Measurements from ENCODE around the gene KRTAP19-4. TPM values are rescaled to one million over a fixed set of nuclear protein-coding genes. Genes with fewer than 3 reads are reported as not detected.

KRTAP19-4 gene
- total and polyA plus RNA-seq, 2 experiments from 2014 or later: not detected

GRCh38 chr21:30468900-30469714 is 27.9 kb downstream of the KRTAP19-4 start:
- Histone ChIP-seq H3F3A (ENCODE audit: insufficient read depth) (no peaks in the 10 kb centered on the region), H3K27ac (no peak overlapping the region), H3K27me3 (replicated peaks; ENCODE audit: insufficient read depth) (no peaks in the 10 kb centered on the region), H2AFZ (no peak overlapping the region), H3K9ac (no peak overlapping the region), H3K9me3 (ENCODE audit: low read depth) (no peaks in the 10 kb centered on the region), H3K4me1 (ENCODE audit: insufficient read depth) (no peaks in the 10 kb centered on the region), H3K4me3 (no peak overlapping the region), H3K79me2 (ENCODE audit: insufficient read depth) (no peaks in the 10 kb centered on the region), H3K36me3 (ENCODE audit: low read depth) (no peaks in the 10 kb centered on the region), H3K4me2 (ENCODE audit: unreplicated experiment) (no peak overlapping the region), H4K20me1 (ENCODE audit: insufficient read depth) (no peaks in the 10 kb centered on the region), H3K9me2 (ENCODE audit: insufficient read depth) (no peaks in the 10 kb centered on the region)
- 1 to 3% methylated on average over 6 of the region's 6 CpGs for WGBS, 2 experiments (ENCODE audit: low coverage in 1 of 2, low lambda C conversion rate in 2 of 2, missing lambda C conversion rate in 2 of 2)
- TF ChIP-seq EZH2phosphoT487 (IDR thresholded peaks at IDR 0.05; ENCODE audit: insufficient read depth, low read depth) (no peak), EZH2 (IDR thresholded peaks at IDR 0.05; ENCODE audit: insufficient read depth, poor library complexity, severe bottlenecking) (no peak)
- DNase-seq: no peak
- in situ Hi-C loops (cut with MboI): no loop called here

DNA sequence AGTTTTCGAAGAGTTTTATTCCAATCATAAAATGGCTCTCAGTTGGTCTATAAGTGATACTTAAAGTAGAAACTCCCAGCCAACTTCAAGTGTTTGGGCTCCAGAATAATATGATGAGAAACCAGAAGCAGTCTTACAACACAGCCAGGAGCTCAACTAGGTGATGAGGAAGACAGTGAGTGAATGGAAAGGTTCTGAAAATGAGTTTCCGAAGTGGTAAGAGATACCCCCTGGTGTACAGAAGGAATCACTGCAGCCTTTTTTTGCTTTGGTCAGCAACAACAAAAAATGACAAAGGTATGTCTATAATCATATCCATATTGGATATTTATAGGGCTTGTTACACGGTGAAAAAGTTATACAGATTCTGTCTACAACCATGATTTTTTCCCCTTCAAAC is 33.3 kb downstream of the KRTAP19-4 start:
- Histone ChIP-seq H3K4me3 (no peak overlapping the region), H3K4me1 (ENCODE audit: insufficient read depth) (no peaks in the 10 kb centered on the region), H3K4me2 (ENCODE audit: unreplicated experiment) (no peak overlapping the region), H4K20me1 (ENCODE audit: insufficient read depth) (no peaks in the 10 kb centered on the region), H2AFZ (no peak overlapping the region), H3K79me2 (ENCODE audit: insufficient read depth) (no peaks in the 10 kb centered on the region), H3K9ac (no peak overlapping the region), H3K9me2 (ENCODE audit: insufficient read depth) (no peaks in the 10 kb centered on the region), H3K36me3 (ENCODE audit: low read depth) (no peaks in the 10 kb centered on the region), H3K27ac (no peak overlapping the region), H3K27me3 (replicated peaks; ENCODE audit: insufficient read depth) (no peaks in the 10 kb centered on the region), H3K9me3 (ENCODE audit: low read depth) (peaks cover 5% of the 10 kb centered on the region), H3F3A (ENCODE audit: insufficient read depth) (no peaks in the 10 kb centered on the region)
- in situ Hi-C loops (cut with MboI): no loop called here
- no peak for DNase-seq
- TF ChIP-seq EZH2 (IDR thresholded peaks at IDR 0.05; ENCODE audit: insufficient read depth, poor library complexity, severe bottlenecking) (no peak), EZH2phosphoT487 (IDR thresholded peaks at IDR 0.05; ENCODE audit: insufficient read depth, low read depth) (no peak)
- WGBS, 2 experiments (ENCODE audit: low coverage in 1 of 2, low lambda C conversion rate in 2 of 2, missing lambda C conversion rate in 2 of 2): 8 to 20% methylated on average over 3 of the region's 3 CpGs

- no peak overlapping the region for H3K4me2 ChIP-seq (ENCODE audit: unreplicated experiment)
- H3K9me2 ChIP-seq (ENCODE audit: insufficient read depth): no peaks in the 10 kb centered on the region
- no peaks in the 10 kb centered on the region for H3K36me3 ChIP-seq (ENCODE audit: low read depth)
- H3K9me3 ChIP-seq (ENCODE audit: low read depth): no peaks in the 10 kb centered on the region
- H3F3A ChIP-seq (ENCODE audit: insufficient read depth): no peaks in the 10 kb centered on the region
- no peaks in the 10 kb centered on the region for H3K27me3 ChIP-seq (replicated peaks; ENCODE audit: insufficient read depth)
- no peak overlapping the region for H3K4me3 ChIP-seq
- no peak overlapping the region for H3K9ac ChIP-seq
- no peaks in the 10 kb centered on the region for H4K20me1 ChIP-seq (ENCODE audit: insufficient read depth)
- 28 to 37% methylated on average over 3 of the region's 3 CpGs for WGBS, 2 experiments (ENCODE audit: low coverage in 1 of 2, low lambda C conversion rate in 2 of 2, missing lambda C conversion rate in 2 of 2)
- no peaks in the 10 kb centered on the region for H3K79me2 ChIP-seq (ENCODE audit: insufficient read depth)
- H3K4me1 ChIP-seq (ENCODE audit: insufficient read depth): no peaks in the 10 kb centered on the region
- no peak overlapping the region for H2AFZ ChIP-seq
- in situ Hi-C loops (cut with MboI): no loop called here
- no peak overlapping the region for H3K27ac ChIP-seq
- no peak for DNase-seq
- TF ChIP-seq EZH2 (IDR thresholded peaks at IDR 0.05; ENCODE audit: insufficient read depth, poor library complexity, severe bottlenecking): no peak
- TF ChIP-seq EZH2phosphoT487 (IDR thresholded peaks at IDR 0.05; ENCODE audit: insufficient read depth, low read depth): no peak
These were observed 48.5 kb downstream of the KRTAP19-4 start for GRCh38 chr21:30448514-30448913.

- no peak overlapping the region for H3K4me3 ChIP-seq
- WGBS, 2 experiments (ENCODE audit: low coverage in 1 of 2, low lambda C conversion rate in 2 of 2, missing lambda C conversion rate in 2 of 2): 11 to 12% methylated on average over 4 of the region's 4 CpGs
- TF ChIP-seq EZH2phosphoT487 (IDR thresholded peaks at IDR 0.05; ENCODE audit: insufficient read depth, low read depth): no peak
- no peak for TF ChIP-seq EZH2 (IDR thresholded peaks at IDR 0.05; ENCODE audit: insufficient read depth, poor library complexity, severe bottlenecking)
These were observed 49.9 kb downstream of the KRTAP19-4 start for GRCh38 chr21:30447056-30447455.

More at GRCh38 chr21:30447056-30447455, 49.9 kb downstream of the KRTAP19-4 start:
- H2AFZ ChIP-seq: no peak overlapping the region
- H3F3A ChIP-seq (ENCODE audit: insufficient read depth): no peaks in the 10 kb centered on the region
- no peaks in the 10 kb centered on the region for H3K27me3 ChIP-seq (replicated peaks; ENCODE audit: insufficient read depth)
- no peak for DNase-seq
- no peaks in the 10 kb centered on the region for H3K9me2 ChIP-seq (ENCODE audit: insufficient read depth)
- no peaks in the 10 kb centered on the region for H3K36me3 ChIP-seq (ENCODE audit: low read depth)
- no peaks in the 10 kb centered on the region for H3K9me3 ChIP-seq (ENCODE audit: low read depth)
- in situ Hi-C loops (cut with MboI): no loop called here
- H3K79me2 ChIP-seq (ENCODE audit: insufficient read depth): no peaks in the 10 kb centered on the region
- no peak overlapping the region for H3K9ac ChIP-seq
- H3K27ac ChIP-seq: no peak overlapping the region
- H4K20me1 ChIP-seq (ENCODE audit: insufficient read depth): no peaks in the 10 kb centered on the region
- no peak overlapping the region for H3K4me2 ChIP-seq (ENCODE audit: unreplicated experiment)
- no peaks in the 10 kb centered on the region for H3K4me1 ChIP-seq (ENCODE audit: insufficient read depth)

Small RNA genes within 50 kb of the gene (small RNA-seq; reads per million reads assigned to genes)
- gene AP000567.1 (ENCODE audit: low read depth, low replicate concordance) (not detected), gene KRTAP19-10P (ENCODE audit: low read depth, low replicate concordance) (not detected), gene KRTAP19-11P (ENCODE audit: low read depth, low replicate concordance) (not detected), gene KRTAP19-9P (ENCODE audit: low read depth, low replicate concordance) (not detected)

Other genes with a start within 250 kb of the KRTAP19-4 start
- gene KRTAP24-1, start 214.2 kb downstream of the KRTAP19-4 start, total RNA-seq (2014; rRNA removed; shearing (Covaris generic)): not detected in 2 replicates
- gene KRTAP24-1, start 214.2 kb downstream of the KRTAP19-4 start, polyA plus RNA-seq (2016; fragmentation: Nextera tagmentation; extraction: Ambion mirVana): not detected in 2 replicates
- not detected in 2 replicates for gene KRTAP25-1, start 207.7 kb downstream of the KRTAP19-4 start, total RNA-seq (2014; rRNA removed; shearing (Covaris generic))
- not detected in 2 replicates for gene KRTAP25-1, start 207.7 kb downstream of the KRTAP19-4 start, polyA plus RNA-seq (2016; fragmentation: Nextera tagmentation; extraction: Ambion mirVana)
- gene KRTAP26-1, start 176.8 kb downstream of the KRTAP19-4 start, total RNA-seq (2014; rRNA removed; shearing (Covaris generic)): not detected in 2 replicates
- gene KRTAP26-1, start 176.8 kb downstream of the KRTAP19-4 start, polyA plus RNA-seq (2016; fragmentation: Nextera tagmentation; extraction: Ambion mirVana): not detected in 2 replicates
- gene KRTAP27-1, start 159.5 kb downstream of the KRTAP19-4 start, total RNA-seq (2014; rRNA removed; shearing (Covaris generic)): not detected in 2 replicates
- gene KRTAP27-1, start 159.5 kb downstream of the KRTAP19-4 start, polyA plus RNA-seq (2016; fragmentation: Nextera tagmentation; extraction: Ambion mirVana): not detected in 2 replicates
- not detected in 2 replicates for gene KRTAP23-1, start 148.6 kb downstream of the KRTAP19-4 start, total RNA-seq (2014; rRNA removed; shearing (Covaris generic))
- not detected in 2 replicates for gene KRTAP23-1, start 148.6 kb downstream of the KRTAP19-4 start, polyA plus RNA-seq (2016; fragmentation: Nextera tagmentation; extraction: Ambion mirVana)
- gene KRTAP13-2, start 124.9 kb downstream of the KRTAP19-4 start, total RNA-seq (2014; rRNA removed; shearing (Covaris generic)): not detected in 2 replicates
- gene KRTAP13-2, start 124.9 kb downstream of the KRTAP19-4 start, polyA plus RNA-seq (2016; fragmentation: Nextera tagmentation; extraction: Ambion mirVana): not detected in 2 replicates
- gene KRTAP13-1, start 101.1 kb downstream of the KRTAP19-4 start, total RNA-seq (2014; rRNA removed; shearing (Covaris generic)): not detected in 2 replicates
- not detected in 2 replicates for gene KRTAP13-1, start 101.1 kb downstream of the KRTAP19-4 start, polyA plus RNA-seq (2016; fragmentation: Nextera tagmentation; extraction: Ambion mirVana)
- gene KRTAP13-3, start 71.2 kb downstream of the KRTAP19-4 start, total RNA-seq (2014; rRNA removed; shearing (Covaris generic)): not detected in 2 replicates
- gene KRTAP13-3, start 71.2 kb downstream of the KRTAP19-4 start, polyA plus RNA-seq (2016; fragmentation: Nextera tagmentation; extraction: Ambion mirVana): not detected in 2 replicates
- gene KRTAP13-4, start 66.9 kb downstream of the KRTAP19-4 start, total RNA-seq (2014; rRNA removed; shearing (Covaris generic)): not detected in 2 replicates
- not detected in 2 replicates for gene KRTAP13-4, start 66.9 kb downstream of the KRTAP19-4 start, polyA plus RNA-seq (2016; fragmentation: Nextera tagmentation; extraction: Ambion mirVana)
- gene KRTAP15-1, start 56.9 kb downstream of the KRTAP19-4 start, total RNA-seq (2014; rRNA removed; shearing (Covaris generic)): not detected in 2 replicates
- gene KRTAP15-1, start 56.9 kb downstream of the KRTAP19-4 start, polyA plus RNA-seq (2016; fragmentation: Nextera tagmentation; extraction: Ambion mirVana): not detected in 2 replicates
- not detected in 2 replicates for gene KRTAP19-1, start 16.8 kb downstream of the KRTAP19-4 start, total RNA-seq (2014; rRNA removed; shearing (Covaris generic))
- not detected in 2 replicates for gene KRTAP19-1, start 16.8 kb downstream of the KRTAP19-4 start, polyA plus RNA-seq (2016; fragmentation: Nextera tagmentation; extraction: Ambion mirVana)
- not detected in 2 replicates for gene KRTAP19-2, start 9.7 kb downstream of the KRTAP19-4 start, total RNA-seq (2014; rRNA removed; shearing (Covaris generic))
- gene KRTAP19-2, start 9.7 kb downstream of the KRTAP19-4 start, polyA plus RNA-seq (2016; fragmentation: Nextera tagmentation; extraction: Ambion mirVana): not detected in 2 replicates
- not detected in 2 replicates for gene KRTAP19-3, start 5.2 kb downstream of the KRTAP19-4 start, total RNA-seq (2014; rRNA removed; shearing (Covaris generic))
- gene KRTAP19-3, start 5.2 kb downstream of the KRTAP19-4 start, polyA plus RNA-seq (2016; fragmentation: Nextera tagmentation; extraction: Ambion mirVana): not detected in 2 replicates
- not detected in 2 replicates for gene KRTAP19-5, start 5.0 kb upstream of the KRTAP19-4 start, total RNA-seq (2014; rRNA removed; shearing (Covaris generic))
- gene KRTAP19-5, start 5.0 kb upstream of the KRTAP19-4 start, polyA plus RNA-seq (2016; fragmentation: Nextera tagmentation; extraction: Ambion mirVana): not detected in 2 replicates
- not detected in 2 replicates for gene KRTAP19-6, start 44.7 kb upstream of the KRTAP19-4 start, total RNA-seq (2014; rRNA removed; shearing (Covaris generic))
- not detected in 2 replicates for gene KRTAP19-6, start 44.7 kb upstream of the KRTAP19-4 start, polyA plus RNA-seq (2016; fragmentation: Nextera tagmentation; extraction: Ambion mirVana)
- gene KRTAP19-7, start 64.1 kb upstream of the KRTAP19-4 start, total RNA-seq (2014; rRNA removed; shearing (Covaris generic)): not detected in 2 replicates
- gene KRTAP19-7, start 64.1 kb upstream of the KRTAP19-4 start, polyA plus RNA-seq (2016; fragmentation: Nextera tagmentation; extraction: Ambion mirVana): not detected in 2 replicates
- not detected in 2 replicates for gene KRTAP22-2, start 93.2 kb upstream of the KRTAP19-4 start, total RNA-seq (2014; rRNA removed; shearing (Covaris generic))
- not detected in 2 replicates for gene KRTAP22-2, start 93.2 kb upstream of the KRTAP19-4 start, polyA plus RNA-seq (2016; fragmentation: Nextera tagmentation; extraction: Ambion mirVana)
- not detected in 2 replicates for gene KRTAP6-3, start 95.3 kb upstream of the KRTAP19-4 start, total RNA-seq (2014; rRNA removed; shearing (Covaris generic))
- gene KRTAP6-3, start 95.3 kb upstream of the KRTAP19-4 start, polyA plus RNA-seq (2016; fragmentation: Nextera tagmentation; extraction: Ambion mirVana): not detected in 2 replicates
- not detected in 2 replicates for gene KRTAP6-2, start 101.7 kb upstream of the KRTAP19-4 start, total RNA-seq (2014; rRNA removed; shearing (Covaris generic))
- gene KRTAP6-2, start 101.7 kb upstream of the KRTAP19-4 start, polyA plus RNA-seq (2016; fragmentation: Nextera tagmentation; extraction: Ambion mirVana): not detected in 2 replicates
- not detected in 2 replicates for gene KRTAP22-1, start 103.9 kb upstream of the KRTAP19-4 start, total RNA-seq (2014; rRNA removed; shearing (Covaris generic))
- not detected in 2 replicates for gene KRTAP22-1, start 103.9 kb upstream of the KRTAP19-4 start, polyA plus RNA-seq (2016; fragmentation: Nextera tagmentation; extraction: Ambion mirVana)
- gene KRTAP6-1, start 116.8 kb upstream of the KRTAP19-4 start, total RNA-seq (2014; rRNA removed; shearing (Covaris generic)): not detected in 2 replicates
- gene KRTAP6-1, start 116.8 kb upstream of the KRTAP19-4 start, polyA plus RNA-seq (2016; fragmentation: Nextera tagmentation; extraction: Ambion mirVana): not detected in 2 replicates
- not detected in 2 replicates for gene KRTAP20-1, start 119.3 kb upstream of the KRTAP19-4 start, total RNA-seq (2014; rRNA removed; shearing (Covaris generic))
- gene KRTAP20-1, start 119.3 kb upstream of the KRTAP19-4 start, polyA plus RNA-seq (2016; fragmentation: Nextera tagmentation; extraction: Ambion mirVana): not detected in 2 replicates
- not detected in 2 replicates for gene KRTAP20-4, start 123.5 kb upstream of the KRTAP19-4 start, total RNA-seq (2014; rRNA removed; shearing (Covaris generic))
- not detected in 2 replicates for gene KRTAP20-4, start 123.5 kb upstream of the KRTAP19-4 start, polyA plus RNA-seq (2016; fragmentation: Nextera tagmentation; extraction: Ambion mirVana)
- gene KRTAP20-2, start 138.0 kb upstream of the KRTAP19-4 start, total RNA-seq (2014; rRNA removed; shearing (Covaris generic)): not detected in 2 replicates
- gene KRTAP20-2, start 138.0 kb upstream of the KRTAP19-4 start, polyA plus RNA-seq (2016; fragmentation: Nextera tagmentation; extraction: Ambion mirVana): not detected in 2 replicates
- gene KRTAP20-3, start 145.7 kb upstream of the KRTAP19-4 start, total RNA-seq (2014; rRNA removed; shearing (Covaris generic)): not detected in 2 replicates
- not detected in 2 replicates for gene KRTAP20-3, start 145.7 kb upstream of the KRTAP19-4 start, polyA plus RNA-seq (2016; fragmentation: Nextera tagmentation; extraction: Ambion mirVana)
- not detected in 2 replicates for gene KRTAP21-3, start 221.6 kb upstream of the KRTAP19-4 start, total RNA-seq (2014; rRNA removed; shearing (Covaris generic))
- not detected in 2 replicates for gene KRTAP21-3, start 221.6 kb upstream of the KRTAP19-4 start, polyA plus RNA-seq (2016; fragmentation: Nextera tagmentation; extraction: Ambion mirVana)